Superior temporal gyrus (tissue), 1 donor: Measurements from ENCODE around the gene TRAPPC4.

Experiments
- DNase-seq: peaks from one replicate; pipeline ENCODE4 v3.0.0-alpha.2; 2016; ENCODE audit errors: extremely low spot score

The TRAPPC4 gene

GRCh38 chr11:119067371-119068222 is 49.0 kb downstream of the TRAPPC4 start, which contains the start of gene VPS11:
VPS11 (plus strand) TSS chr11:119067818; CDS start chr11:119067824, 6 bp downstream.
- peak; percentile 96 for DNase-seq
